Spleen (tissue), 7 donors: Measurements from ENCODE around the gene TENM4.

Source experiments
- POLR2A ChIP-seq, 3 donors: fragments of 450-650 bp; IDR thresholded peaks; one replicate each; pipeline ENCODE4 v1.5.1; 2017; ENCODE audit warnings: antibody characterized with exemption in 3 of 3, mild to moderate bottlenecking in 1 of 3
- POLR2AphosphoS5 ChIP-seq, 3 donors: sonication (generic); formaldehyde crosslinking; IDR thresholded peaks; one replicate each; pipeline ENCODE4 v1.5.1; 2017; ENCODE audit warnings: antibody characterized with exemption in 3 of 3
- TF ChIP-seq, protein P1 (sequence below), 11 experiments: fragments of 200-600 bp in 7 of 11; fragments of 450-650 bp in 4 of 11; sonication (generic) in 4 of 11; IDR thresholded peaks in 8 of 11; conservative IDR thresholded peaks in 3 of 11; 1 replicate in 7 of 11; 2 replicates in 4 of 11; pipeline versions ENCODE4 v1.4.0 to v1.8.0; 2016 to 2021; ENCODE audit warnings: antibody characterized with exemption in 11 of 11, inconsistent platforms in 4 of 11, mild to moderate bottlenecking in 1 of 11
- donor health status: DM: no; HTN: no; CAD: no; lungs with moderate emphysema.
- donor health status: DM: no; HTN: no; CAD: no.
- donor health status: DM: no; HTN: no; CAD: no.

DNA sequence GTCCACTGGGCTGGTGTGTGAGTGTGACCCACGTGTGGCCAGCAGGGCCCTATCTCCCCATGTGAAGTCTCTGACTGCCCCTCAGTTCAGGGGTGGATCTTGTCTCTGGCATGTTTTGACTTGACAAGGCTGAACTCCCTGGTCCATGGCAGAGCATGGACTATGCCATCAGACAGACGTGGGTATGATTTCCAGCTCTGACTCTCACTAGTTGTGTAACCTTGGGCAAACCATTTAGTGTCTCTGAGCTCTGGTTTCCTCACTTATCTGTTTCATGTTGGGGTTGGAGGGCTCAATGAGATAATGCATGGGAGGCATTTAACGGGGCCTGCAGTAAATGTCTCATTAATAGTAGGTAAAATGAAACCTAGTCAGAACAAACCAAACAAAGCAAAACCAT is 611.7 kb downstream of the TENM4 start:
- TF ChIP-seq, protein P1, sequence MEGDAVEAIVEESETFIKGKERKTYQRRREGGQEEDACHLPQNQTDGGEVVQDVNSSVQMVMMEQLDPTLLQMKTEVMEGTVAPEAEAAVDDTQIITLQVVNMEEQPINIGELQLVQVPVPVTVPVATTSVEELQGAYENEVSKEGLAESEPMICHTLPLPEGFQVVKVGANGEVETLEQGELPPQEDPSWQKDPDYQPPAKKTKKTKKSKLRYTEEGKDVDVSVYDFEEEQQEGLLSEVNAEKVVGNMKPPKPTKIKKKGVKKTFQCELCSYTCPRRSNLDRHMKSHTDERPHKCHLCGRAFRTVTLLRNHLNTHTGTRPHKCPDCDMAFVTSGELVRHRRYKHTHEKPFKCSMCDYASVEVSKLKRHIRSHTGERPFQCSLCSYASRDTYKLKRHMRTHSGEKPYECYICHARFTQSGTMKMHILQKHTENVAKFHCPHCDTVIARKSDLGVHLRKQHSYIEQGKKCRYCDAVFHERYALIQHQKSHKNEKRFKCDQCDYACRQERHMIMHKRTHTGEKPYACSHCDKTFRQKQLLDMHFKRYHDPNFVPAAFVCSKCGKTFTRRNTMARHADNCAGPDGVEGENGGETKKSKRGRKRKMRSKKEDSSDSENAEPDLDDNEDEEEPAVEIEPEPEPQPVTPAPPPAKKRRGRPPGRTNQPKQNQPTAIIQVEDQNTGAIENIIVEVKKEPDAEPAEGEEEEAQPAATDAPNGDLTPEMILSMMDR (IDR thresholded peaks at IDR 0.05 in 8 of 11, conservative IDR thresholded peaks at IDR 0.05 in 3 of 11) = no peak
- TF ChIP-seq POLR2AphosphoS5 (IDR thresholded peaks at IDR 0.05) (no peak), POLR2A (IDR thresholded peaks at IDR 0.05) (no peak)
